BJ (cell line): ENCODE measurements around the gene SLCO2B1. TPM values are rescaled to one million over a fixed set of nuclear protein-coding genes. Genes with fewer than 3 reads are reported as not detected.

Source experiments
- CTCF ChIA-PET: fragments of 350-600 bp; formaldehyde crosslinking; extraction: SDS; loops from one replicate; lab custom pipeline; 2021; ENCODE audit warnings: antibody characterized with exemption, inconsistent platforms; lab: Yijun Ruan, JAX
- POLR2A ChIA-PET: fragments of 300-600 bp; sonication (Branson Sonifier 250); formaldehyde crosslinking; extraction: SDS; loops from one replicate; lab custom pipeline; 2021; ENCODE audit warnings: antibody characterized with exemption; lab: Charles Lee
- DNase-seq: peaks from one replicate; pipeline ENCODE4 v3.0.0-alpha.2; 2011; ENCODE audit warnings: low read depth
- H3K27me3 ChIP-seq: 2 replicates; pipeline ENCODE4 v1.6.0; 2011; ENCODE audit warnings: low read length; ENCODE audit not compliant: control insufficient read depth, insufficient read depth
- H3K36me3 ChIP-seq: 2 replicates; pipeline ENCODE4 v1.5.1; 2011; ENCODE audit warnings: low read length; ENCODE audit not compliant: control insufficient read depth, insufficient read depth
- H3K4me3 ChIP-seq: 2 replicates; pipeline ENCODE4 v1.5.1; 2011; ENCODE audit warnings: low read depth, mild to moderate bottlenecking, control low read depth, low read length
- CTCF ChIP-seq: IDR thresholded peaks from 2 replicates; pipeline ENCODE4 v1.5.1; 2011; ENCODE audit warnings: low read depth, mild to moderate bottlenecking, control low read depth, inconsistent platforms, low read length, moderate library complexity; ENCODE audit not compliant: insufficient read depth
- polyA plus RNA-seq: library from polyadenylated mRNA; depleted of rRNA; stranded (reverse); fragments of >200 nt; gene quantifications from 2 replicates; pipeline ENCODE4 v1.2.3, GENCODE V29; 2011

Gene SLCO2B1
- polyA plus RNA-seq, 1 experiment = not detected

- POLR2A ChIA-PET = no interaction called here
- CTCF ChIA-PET = interaction anchor here (1.1 to 2.0 kb wide), 4 partner anchors 18 to 85 kb away, joined by 3 to 13 read pairs (median 6); no protein-coding TSS in a partner anchor
- Histone ChIP-seq H3K36me3 (no peaks in the 10 kb centered on the region), H3K27me3 (peaks cover 26% of the 10 kb centered on the region), H3K4me3 (no peak overlapping the region)
- no peak for TF ChIP-seq CTCF
- no peak for DNase-seq
These were observed 12.0 kb downstream of the SLCO2B1 start for GRCh38 chr11:75162954-75163353.

- TF ChIP-seq CTCF = no peak
These were observed 13.3 kb downstream of the SLCO2B1 start for GRCh38 chr11:75163921-75164849.

GRCh38 chr11:75165721-75166120 is 14.8 kb downstream of the SLCO2B1 start:
- Histone ChIP-seq H3K4me3 (no peak overlapping the region), H3K36me3 (no peaks in the 10 kb centered on the region), H3K27me3 (peaks cover 27% of the 10 kb centered on the region)
- no peak for TF ChIP-seq CTCF
- CTCF ChIA-PET = interaction anchor here (0.7 to 1.2 kb wide), 2 partner anchors 9 to 24 kb away, joined by 3 to 4 read pairs; no protein-coding TSS in a partner anchor
- DNase-seq = no peak
- POLR2A ChIA-PET = no interaction called here

More at GRCh38 chr11:75163921-75164849, 13.3 kb downstream of the SLCO2B1 start:
- CTCF ChIA-PET = interaction anchor here (1.1 to 2.0 kb wide), 4 partner anchors 19 to 84 kb away, joined by 3 to 13 read pairs (median 6); no protein-coding TSS in a partner anchor
- H3K4me3 ChIP-seq = no peak overlapping the region
- no peaks in the 10 kb centered on the region for H3K36me3 ChIP-seq
- POLR2A ChIA-PET = no interaction called here
- no peak for DNase-seq
- H3K27me3 ChIP-seq = peaks cover 26% of the 10 kb centered on the region

GRCh38 chr11:75166791-75167190 is 15.9 kb downstream of the SLCO2B1 start:
- no peak for DNase-seq
- Histone ChIP-seq H3K4me3 (no peak overlapping the region), H3K36me3 (no peaks in the 10 kb centered on the region), H3K27me3 (peaks cover 26% of the 10 kb centered on the region)
- POLR2A ChIA-PET = no interaction called here
- TF ChIP-seq CTCF = no peak
- CTCF ChIA-PET = interaction anchor here (1.1 kb wide), 1 partner anchor 26 kb away, joined by 5 read pairs; no protein-coding TSS in a partner anchor

- no peak overlapping the region for H3K4me3 ChIP-seq
- H3K36me3 ChIP-seq = no peaks in the 10 kb centered on the region
- peaks cover 21% of the 10 kb centered on the region for H3K27me3 ChIP-seq
- POLR2A ChIA-PET = no interaction called here
- TF ChIP-seq CTCF = no peak
- CTCF ChIA-PET = interaction anchor here (0.6 kb wide), 1 partner anchor 28 kb away, joined by 3 read pairs; no protein-coding TSS in a partner anchor
- DNase-seq = no peak
These were observed 16.7 kb downstream of the SLCO2B1 start for GRCh38 chr11:75167617-75168016.
